Measurements from ENCODE around the gene BRF1.
A peak's percentile ranks its signal among the peaks of the same experiment; 100 is the strongest.

Gene BRF1

GRCh38 chr14:105257464-105257863, 43.3 kb downstream of the BRF1 start:
- DNase-seq: no peak

DNA sequence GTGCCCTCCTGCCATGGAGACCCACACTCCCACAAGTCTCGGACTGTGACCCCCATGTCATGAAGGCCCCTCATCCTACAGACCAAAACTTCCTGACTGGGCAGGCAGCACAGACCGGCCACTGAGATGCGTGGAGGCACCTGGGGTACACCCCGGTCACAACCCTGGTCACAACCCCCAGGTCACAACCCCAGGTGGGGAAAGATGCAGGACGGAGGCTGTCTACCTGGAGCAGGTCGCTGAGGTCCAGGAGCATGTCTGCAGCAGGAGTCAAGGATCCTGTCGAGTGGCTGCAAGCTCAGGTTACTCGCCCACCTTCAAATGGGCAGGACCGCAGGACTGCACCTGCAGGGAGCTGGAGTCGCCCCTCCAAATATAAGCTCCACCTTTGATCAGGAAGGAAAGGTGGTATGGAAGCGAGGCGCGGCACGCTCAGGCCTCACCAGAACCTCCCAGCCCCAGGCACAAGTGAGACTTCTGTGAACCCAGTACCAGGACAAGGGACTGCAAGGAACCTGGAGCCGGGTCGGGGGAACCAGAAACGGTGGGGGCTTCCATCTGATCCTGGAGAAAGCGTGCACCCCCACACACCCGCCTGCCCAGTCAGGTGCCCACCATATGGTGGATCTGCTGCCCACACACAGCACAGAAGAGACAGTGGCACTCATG, 44.4 kb downstream of the BRF1 start:
- no peak for DNase-seq

- no peak for DNase-seq
These were observed 45.7 kb downstream of the BRF1 start for GRCh38 chr14:105255021-105255507.

DNA sequence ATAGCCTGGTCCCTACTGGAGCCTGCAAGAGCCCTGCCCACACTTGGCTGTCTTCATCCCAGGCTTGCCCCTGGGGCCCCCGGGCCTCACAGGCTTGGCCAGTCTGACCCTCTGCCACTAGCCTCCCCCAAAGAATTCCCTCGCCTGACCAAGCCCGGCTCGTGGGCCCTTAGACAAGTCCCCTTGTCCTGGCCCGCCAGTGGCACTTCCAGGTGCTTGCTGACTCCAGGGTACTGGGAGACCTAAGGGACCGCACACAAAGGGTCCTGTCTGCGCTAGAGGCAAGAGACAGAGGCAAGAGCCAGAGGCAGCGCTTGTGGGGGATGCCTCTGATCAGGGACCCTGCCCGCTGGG, 47.5 kb downstream of the BRF1 start:
- no peak for DNase-seq

- DNase-seq: no peak
These were observed 48.1 kb downstream of the BRF1 start for GRCh38 chr14:105252552-105253328.

GRCh38 chr14:105251920-105252319, 48.9 kb downstream of the BRF1 start:
- no peak for DNase-seq

GRCh38 chr14:105250986-105251385, 49.8 kb downstream of the BRF1 start:
- DNase-seq: no peak

DNA sequence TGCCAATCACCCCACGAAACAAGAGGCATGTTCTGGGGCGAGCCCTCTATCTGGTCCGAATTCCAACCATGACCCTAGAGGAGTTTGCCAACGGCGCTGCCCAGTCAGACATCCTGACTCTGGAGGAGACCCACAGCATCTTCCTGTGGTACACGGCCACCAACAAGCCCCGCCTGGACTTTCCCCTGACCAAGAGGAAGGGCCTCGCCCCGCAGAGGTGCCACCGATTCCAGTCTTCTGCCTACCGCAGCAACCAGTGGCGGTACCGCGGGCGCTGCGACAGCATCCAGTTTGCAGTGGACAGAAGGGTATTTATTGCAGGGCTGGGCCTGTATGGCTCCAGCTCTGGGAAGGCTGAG, 50.8 kb downstream of the BRF1 start:
- no peak for DNase-seq

GRCh38 chr14:105249182-105250007, 51.4 kb downstream of the BRF1 start:
- DNase-seq: no peak

DNA sequence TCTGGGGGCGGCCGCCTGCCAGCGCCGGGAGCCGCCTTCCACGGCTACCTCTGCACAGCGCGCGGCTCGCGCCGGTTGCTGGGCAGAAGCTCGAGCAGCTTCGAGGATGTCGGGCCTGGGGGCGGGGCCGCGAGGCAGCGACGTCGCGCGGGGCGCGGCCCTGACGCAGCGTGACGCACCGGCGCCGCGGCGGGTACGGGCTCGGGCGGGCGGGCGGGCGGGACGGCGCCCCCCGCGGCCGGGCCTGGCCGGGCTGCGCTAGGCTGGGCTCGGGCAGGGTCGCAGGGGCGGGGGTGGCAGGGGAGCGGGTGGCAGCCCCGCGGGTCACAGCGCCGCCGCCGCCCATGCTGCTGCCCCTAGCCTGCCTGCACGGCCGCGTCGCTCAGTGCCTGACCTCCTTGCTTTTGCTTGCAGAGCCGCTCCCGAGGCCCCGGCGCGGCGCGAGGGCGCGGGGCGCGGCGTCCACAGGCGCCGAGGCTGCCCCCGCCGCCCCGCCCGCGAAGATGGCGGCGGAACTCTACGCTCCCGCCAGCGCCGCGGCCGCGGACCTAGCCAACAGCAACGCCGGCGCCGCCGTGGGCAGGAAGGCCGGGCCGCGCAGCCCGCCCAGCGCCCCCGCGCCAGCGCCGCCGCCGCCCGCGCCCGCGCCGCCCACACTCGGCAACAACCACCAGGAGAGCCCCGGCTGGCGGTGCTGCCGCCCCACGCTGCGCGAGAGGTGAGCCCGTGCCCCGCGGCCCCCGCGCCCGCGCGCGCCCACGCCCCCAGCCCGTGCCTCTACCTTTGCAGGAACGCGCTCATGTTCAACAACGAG, 52.2 kb downstream of the BRF1 start, which contains the start of gene BTBD6:
Gene BTBD6, plus strand, starts transcription at position 166 of the 814 bp plus-strand sequence. Its CDS starts 179 bp downstream, at position 345.
- peak; percentile 81 for DNase-seq

- DNase-seq: no peak
These were observed 53.0 kb downstream of the BRF1 start for GRCh38 chr14:105247715-105248367.

- DNase-seq: no peak
These were observed 53.8 kb downstream of the BRF1 start for GRCh38 chr14:105247026-105247425.

- DNase-seq: no peak
These were observed 56.5 kb downstream of the BRF1 start for GRCh38 chr14:105244334-105244733.

DNA sequence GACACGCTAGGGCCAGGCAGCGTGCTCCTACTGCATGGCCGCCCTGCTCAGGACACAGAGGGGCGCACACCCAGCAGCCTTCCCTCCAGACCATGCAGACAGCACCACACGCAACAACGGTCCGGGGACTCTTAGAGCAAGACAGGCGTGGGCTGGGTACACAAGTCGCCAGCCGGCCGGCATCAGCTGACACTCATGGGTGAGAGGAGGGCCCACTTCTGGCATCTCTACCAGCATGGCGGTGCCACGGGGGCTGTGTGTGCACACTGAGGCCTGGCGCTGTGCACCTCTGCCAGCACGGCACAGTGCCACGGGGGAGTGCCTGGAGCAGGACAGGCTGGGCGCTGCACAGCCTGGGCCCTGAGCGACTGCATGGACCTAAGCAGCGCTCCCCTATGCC, 59.2 kb downstream of the BRF1 start:
- DNase-seq: no peak

DNA sequence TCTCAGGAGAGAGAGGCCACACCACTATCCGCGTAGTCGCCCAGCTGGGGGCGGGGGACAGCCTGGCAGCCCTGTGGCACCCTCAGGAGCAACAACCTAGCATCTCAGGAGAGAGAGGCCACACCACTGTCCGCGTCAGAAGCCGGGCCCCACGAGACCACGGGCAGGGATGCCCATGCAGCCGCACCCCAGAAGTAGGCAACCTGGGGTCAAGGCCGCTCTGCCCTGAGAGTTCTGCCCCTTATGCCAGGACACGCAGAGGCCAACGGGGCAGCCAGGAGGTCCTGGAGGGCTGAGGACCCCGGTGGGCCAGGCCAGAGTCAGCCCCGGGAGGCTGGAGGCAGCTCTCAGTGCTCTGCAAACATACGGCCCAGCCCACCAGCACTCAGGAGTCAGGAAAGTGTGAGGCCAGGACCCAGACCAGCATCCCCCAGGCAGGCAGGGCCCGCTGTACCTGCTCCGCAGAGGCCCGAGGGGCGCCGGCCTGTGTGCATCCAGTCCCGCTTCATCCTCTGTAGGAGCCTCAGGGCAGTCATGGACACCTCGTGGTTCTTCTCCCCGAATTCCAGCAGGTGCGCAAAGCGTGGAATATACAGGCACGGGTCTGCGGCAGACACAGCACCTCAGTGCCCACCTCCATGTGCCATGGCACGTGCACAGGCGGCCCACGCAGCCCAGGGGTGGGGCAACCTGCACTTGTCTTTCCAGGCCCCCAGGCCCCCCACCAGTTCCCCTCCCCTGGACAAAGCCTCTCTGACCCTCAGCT, 59.8 kb downstream of the BRF1 start:
- no peak for DNase-seq

- no peak for DNase-seq
These were observed 71.6 kb downstream of the BRF1 start for GRCh38 chr14:105229099-105229655.

GRCh38 chr14:105228562-105228961, 72.2 kb downstream of the BRF1 start:
- no peak for DNase-seq

DNA sequence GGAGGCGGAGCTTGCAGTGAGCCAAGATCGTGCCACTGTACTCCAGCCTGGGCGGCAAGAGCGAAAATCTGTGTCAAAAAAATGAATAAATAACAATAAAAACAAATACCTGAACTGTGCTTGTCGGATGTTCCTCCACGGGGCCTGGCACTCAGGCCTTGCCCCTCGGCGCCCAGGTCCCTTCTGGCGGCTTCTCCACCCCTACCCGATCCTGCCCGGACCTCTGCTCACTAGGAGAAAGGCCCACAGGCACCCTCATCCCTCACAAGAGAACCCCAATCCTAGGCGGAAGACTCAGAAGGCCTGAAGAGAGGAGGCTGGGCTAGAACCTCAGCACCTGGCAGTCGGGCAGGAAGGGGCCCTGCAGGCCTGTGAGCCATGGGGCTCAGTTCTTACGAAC, 73.5 kb downstream of the BRF1 start:
- no peak for DNase-seq

GRCh38 chr14:105226198-105226597, 74.6 kb downstream of the BRF1 start:
- no peak for DNase-seq

DNA sequence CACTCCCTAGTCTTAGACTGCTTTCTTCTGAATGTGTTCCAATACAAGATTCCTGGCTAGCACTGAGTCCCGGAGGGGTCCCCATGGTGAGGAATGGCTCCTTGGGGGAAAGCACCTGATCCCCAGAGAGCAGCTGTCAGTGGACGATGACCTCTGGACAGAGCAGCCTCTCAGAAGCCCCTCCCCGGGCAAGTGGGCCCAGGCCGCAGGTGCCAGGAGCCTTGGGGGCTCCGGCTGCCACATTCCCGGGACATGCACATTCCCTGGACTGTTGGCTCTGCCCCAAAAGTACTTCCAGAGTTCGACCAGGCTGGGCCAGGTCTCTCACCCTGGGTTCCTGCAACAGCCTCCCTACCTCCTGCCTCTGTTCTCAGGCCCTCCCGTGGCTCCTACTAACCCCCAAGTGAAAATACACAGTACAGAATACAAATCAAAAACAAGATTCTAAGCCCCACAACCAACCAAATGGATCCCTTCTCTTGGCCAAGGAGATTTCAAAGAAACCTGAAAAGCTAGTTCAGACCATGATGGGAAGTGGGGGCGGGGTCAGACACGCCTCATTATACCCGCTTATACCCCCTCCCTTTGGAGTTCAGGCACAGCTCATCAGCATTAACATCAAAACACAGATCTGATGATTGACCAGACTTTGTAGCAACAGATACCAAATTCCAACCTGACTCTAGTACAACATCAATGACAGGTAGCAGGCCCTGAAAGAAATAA, 75.8 kb downstream of the BRF1 start:
- no peak for DNase-seq
